ENCODE data around the gene STXBP1. TPM values are rescaled to one million over a fixed set of nuclear protein-coding genes. Genes with fewer than 3 reads are reported as not detected.

Gene STXBP1
- total RNA-seq: 10 to 100 TPM in 2 of 4 donors, 1 to 10 TPM in 2; 3.4 to 36.8 (median 9.2) TPM

DNA sequence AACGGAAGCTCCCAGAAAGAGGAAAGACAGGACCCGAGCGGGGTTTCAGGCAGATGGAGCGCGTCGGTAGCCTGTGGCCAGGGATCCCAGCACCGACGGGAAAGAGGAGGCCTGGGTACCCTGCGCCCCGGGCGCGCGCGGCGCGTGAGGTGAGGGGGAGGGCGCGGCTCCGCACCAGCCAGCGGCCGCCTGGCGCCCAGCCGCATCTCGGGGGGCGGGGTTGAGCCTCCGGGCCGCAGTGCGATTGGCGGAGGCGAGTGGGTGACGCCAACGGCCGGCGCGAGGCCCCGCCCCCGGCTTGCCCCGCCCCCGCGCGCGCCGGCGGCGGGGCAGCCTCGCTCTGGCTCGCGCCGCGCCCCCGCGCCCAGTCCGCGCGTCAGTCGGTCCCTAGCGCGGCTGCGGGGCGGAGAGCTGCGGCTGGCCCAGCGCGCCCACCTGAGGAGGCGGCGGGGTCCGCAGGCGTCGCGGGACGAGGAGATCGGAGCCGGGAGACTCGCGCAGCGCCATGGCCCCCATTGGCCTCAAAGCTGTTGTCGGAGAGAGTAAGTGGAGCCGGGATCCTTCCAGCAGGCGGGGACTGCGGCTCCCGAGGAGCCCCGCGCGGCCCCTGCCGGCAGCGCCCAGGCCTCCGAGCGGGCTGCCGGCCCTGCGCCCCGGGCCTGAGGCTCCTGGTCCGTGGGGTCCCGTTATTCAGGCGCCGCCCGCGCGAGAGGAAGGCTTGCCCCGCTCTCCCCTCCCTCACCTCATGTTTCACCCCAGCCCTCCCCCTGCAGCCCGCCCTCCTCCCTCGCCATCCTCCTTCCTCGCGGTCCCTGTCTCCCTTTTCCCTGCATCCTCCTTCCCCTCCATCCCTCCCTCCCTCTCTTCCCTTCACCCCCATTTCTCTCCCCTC, at the start of gene STXBP1:
STXBP1 (plus strand) TSS at position 379 of the 892 bp plus-strand sequence; CDS start at position 506, 127 bp downstream.
- peak; percentile 78 to 84 for DNase-seq
- intact Hi-C loops (cut with DNase I; ENCODE audit: low total_unique reads): loop anchor here (1.0 to 5.0 kb wide), 5 partner anchors 70 to 175 kb away; partner anchors contain the start of genes CDK9 and TOR2A

DNA sequence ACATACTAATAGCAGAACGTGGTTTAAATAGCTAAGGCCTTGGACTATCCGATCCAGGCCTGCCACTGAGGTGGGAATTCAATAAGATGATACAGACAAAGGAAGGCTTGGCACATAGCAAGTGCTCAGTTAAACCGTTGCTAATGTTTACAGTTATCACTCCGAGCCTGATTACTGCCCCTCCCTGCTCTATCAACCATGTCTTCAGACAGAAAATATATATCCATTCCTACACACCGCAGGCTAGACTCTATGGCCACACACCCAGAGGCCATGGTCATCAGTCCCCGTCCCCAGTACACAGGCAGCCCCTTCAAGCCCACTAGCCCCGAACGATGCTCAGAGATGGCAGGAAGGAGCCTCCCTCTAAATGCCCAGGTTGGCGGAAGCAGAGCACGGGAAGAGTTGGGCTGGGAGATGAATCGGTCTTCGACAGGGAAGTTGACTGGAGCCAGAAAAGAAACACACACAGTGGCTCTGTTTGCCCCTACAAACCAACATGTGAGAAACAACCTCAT, 49.7 kb upstream of the STXBP1 start:
- no peak for TF ChIP-seq POLR2A (IDR thresholded peaks at IDR 0.05)
- TF ChIP-seq, protein P1, sequence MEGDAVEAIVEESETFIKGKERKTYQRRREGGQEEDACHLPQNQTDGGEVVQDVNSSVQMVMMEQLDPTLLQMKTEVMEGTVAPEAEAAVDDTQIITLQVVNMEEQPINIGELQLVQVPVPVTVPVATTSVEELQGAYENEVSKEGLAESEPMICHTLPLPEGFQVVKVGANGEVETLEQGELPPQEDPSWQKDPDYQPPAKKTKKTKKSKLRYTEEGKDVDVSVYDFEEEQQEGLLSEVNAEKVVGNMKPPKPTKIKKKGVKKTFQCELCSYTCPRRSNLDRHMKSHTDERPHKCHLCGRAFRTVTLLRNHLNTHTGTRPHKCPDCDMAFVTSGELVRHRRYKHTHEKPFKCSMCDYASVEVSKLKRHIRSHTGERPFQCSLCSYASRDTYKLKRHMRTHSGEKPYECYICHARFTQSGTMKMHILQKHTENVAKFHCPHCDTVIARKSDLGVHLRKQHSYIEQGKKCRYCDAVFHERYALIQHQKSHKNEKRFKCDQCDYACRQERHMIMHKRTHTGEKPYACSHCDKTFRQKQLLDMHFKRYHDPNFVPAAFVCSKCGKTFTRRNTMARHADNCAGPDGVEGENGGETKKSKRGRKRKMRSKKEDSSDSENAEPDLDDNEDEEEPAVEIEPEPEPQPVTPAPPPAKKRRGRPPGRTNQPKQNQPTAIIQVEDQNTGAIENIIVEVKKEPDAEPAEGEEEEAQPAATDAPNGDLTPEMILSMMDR (IDR thresholded peaks at IDR 0.05 in 4 of 5, conservative IDR thresholded peaks at IDR 0.05 in 1 of 5): no peak
- intact Hi-C loops (cut with DNase I; ENCODE audit: low total_unique reads): no loop called here
- DNase-seq (no peak), ATAC-seq (no peak)
- Histone ChIP-seq H3K9me3 (no peaks in the 10 kb centered on the region), H3K27me3 (no peaks in the 10 kb centered on the region), H3K36me3 (no peaks in the 10 kb centered on the region), H3K4me3 (no peak overlapping the region), H3K27ac (peak overlapping the region; percentile 65 to 76 (median 75)), H3K4me1 (peaks cover 33 to 47% of the 10 kb centered on the region in 2 donors)
- in situ Hi-C loops (cut with MboI; ENCODE audit: low sequenced_read_pairs in 4 of 4): no loop called here

More for the DNA sequence above, at the start of gene STXBP1:
- Histone ChIP-seq H3K27ac (peak within 1 kb of the TSS; percentile 81 to 89 (median 86)), H3K4me3 (peak within 1 kb of the TSS; percentile 62 to 82 (median 73)), H3K4me1 (peaks cover 30 to 33% of the 10 kb centered on the region in 2 donors), H3K36me3 (no peaks in the 10 kb centered on the region), H3K27me3 (no peaks in the 10 kb centered on the region), H3K9me3 (no peaks in the 10 kb centered on the region)
- in situ Hi-C loops (cut with MboI; ENCODE audit: low sequenced_read_pairs in 4 of 4): no loop called here
- ATAC-seq: peak; percentile 81 to 87
- TF ChIP-seq, protein P1 (IDR thresholded peaks at IDR 0.05 in 4 of 5, conservative IDR thresholded peaks at IDR 0.05 in 1 of 5): peak in 3 of 5 experiments; percentile 27 to 32 (median 31)
- TF ChIP-seq POLR2A (IDR thresholded peaks at IDR 0.05): peak; percentile 92

GRCh38 chr9:127562841-127563401, 49.2 kb upstream of the STXBP1 start:
- in situ Hi-C loops (cut with MboI; ENCODE audit: low sequenced_read_pairs in 4 of 4): no loop called here
- Histone ChIP-seq H3K9me3 (no peaks in the 10 kb centered on the region), H3K4me3 (no peak overlapping the region), H3K27me3 (no peaks in the 10 kb centered on the region), H3K4me1 (peaks cover 38 to 46% of the 10 kb centered on the region in 2 donors), H3K27ac (peak overlapping the region; percentile 65 to 76 (median 75)), H3K36me3 (no peaks in the 10 kb centered on the region)
- ATAC-seq: no peak
- no peak for TF ChIP-seq POLR2A (IDR thresholded peaks at IDR 0.05)
- TF ChIP-seq, protein P1 (IDR thresholded peaks at IDR 0.05 in 4 of 5, conservative IDR thresholded peaks at IDR 0.05 in 1 of 5): no peak
- DNase-seq: no peak
- intact Hi-C loops (cut with DNase I; ENCODE audit: low total_unique reads): no loop called here

DNA sequence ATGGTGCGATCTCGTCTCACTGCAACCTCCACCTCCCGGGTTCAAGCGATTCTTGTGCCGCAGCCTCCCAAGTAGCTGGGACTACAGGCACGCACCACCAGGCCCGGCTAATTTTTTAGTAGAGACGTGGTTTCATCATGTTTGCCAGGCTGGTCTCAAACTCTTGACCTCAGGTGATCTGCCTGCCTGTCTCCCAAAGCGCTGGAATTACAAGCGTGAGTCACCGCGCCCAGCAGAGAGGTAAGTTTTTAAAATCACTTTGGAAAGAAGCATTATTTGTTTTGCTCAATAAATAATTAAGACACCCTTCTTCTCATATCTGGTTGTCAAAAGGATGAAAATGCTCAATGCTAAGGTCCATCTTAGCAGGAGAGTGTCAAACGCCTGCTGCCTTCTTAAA, 48.5 kb upstream of the STXBP1 start:
- Histone ChIP-seq H3K27me3 (no peaks in the 10 kb centered on the region), H3K4me3 (no peak overlapping the region), H3K27ac (peak overlapping the region; percentile 65 to 76 (median 75)), H3K4me1 (peaks cover 38 to 45% of the 10 kb centered on the region in 2 donors), H3K9me3 (no peaks in the 10 kb centered on the region), H3K36me3 (no peaks in the 10 kb centered on the region)
- TF ChIP-seq, protein P1 (IDR thresholded peaks at IDR 0.05 in 4 of 5, conservative IDR thresholded peaks at IDR 0.05 in 1 of 5): no peak
- no peak for TF ChIP-seq POLR2A (IDR thresholded peaks at IDR 0.05)
- intact Hi-C loops (cut with DNase I; ENCODE audit: low total_unique reads) (no loop called here), in situ Hi-C loops (cut with MboI; ENCODE audit: low sequenced_read_pairs in 4 of 4) (no loop called here)
- DNase-seq (no peak), ATAC-seq (no peak)

Measured in gastrocnemius medialis (tissue), 4 donors.